NCI-H345 treated with DMSO at 0.1 percent for 48 hours (cell line): ENCODE results near the gene RHBDD1.
"Not testable (repeated sequence)": the region's sequence is repeated elsewhere in the genome, so short reads cannot be mapped to it uniquely, and the experiment has no call there.

ENCODE experiments used
- DNase-seq: peaks from one replicate; lab custom pipeline; 2025; ENCODE audit not compliant: unreplicated experiment; lab: John Stamatoyannopoulos, UW

The RHBDD1 gene

DNA sequence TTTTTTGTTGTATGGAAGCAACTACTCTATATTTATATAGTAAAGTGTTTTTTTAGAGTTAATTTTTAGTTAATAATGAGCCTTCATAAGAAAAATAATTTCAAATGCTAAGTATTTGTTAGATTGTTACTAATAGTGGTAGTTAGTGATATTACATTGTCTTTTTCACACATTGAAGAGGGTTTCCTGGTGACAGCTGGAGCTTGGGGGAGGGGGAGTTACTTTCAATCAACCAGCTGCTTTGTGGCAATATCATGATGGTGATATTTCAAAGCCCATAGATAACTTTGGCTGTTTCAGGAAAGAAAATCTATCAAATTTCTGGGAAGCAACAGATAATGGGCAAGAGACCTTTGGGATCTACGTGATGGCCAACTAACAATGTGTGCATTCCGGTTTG is 4.1 kb downstream of the RHBDD1 start:
- no peak for DNase-seq

GRCh38 chr2:226843001-226843400 is 7.1 kb downstream of the RHBDD1 start:
- DNase-seq: not testable (repeated sequence)

- no peak for DNase-seq
Observed at GRCh38 chr2:226845386-226846116, 9.7 kb downstream of the RHBDD1 start.

- no peak for DNase-seq
Observed at GRCh38 chr2:226847090-226847489, 11.2 kb downstream of the RHBDD1 start.

- DNase-seq: no peak
Observed at GRCh38 chr2:226847511-226847910, 11.7 kb downstream of the RHBDD1 start.

DNA sequence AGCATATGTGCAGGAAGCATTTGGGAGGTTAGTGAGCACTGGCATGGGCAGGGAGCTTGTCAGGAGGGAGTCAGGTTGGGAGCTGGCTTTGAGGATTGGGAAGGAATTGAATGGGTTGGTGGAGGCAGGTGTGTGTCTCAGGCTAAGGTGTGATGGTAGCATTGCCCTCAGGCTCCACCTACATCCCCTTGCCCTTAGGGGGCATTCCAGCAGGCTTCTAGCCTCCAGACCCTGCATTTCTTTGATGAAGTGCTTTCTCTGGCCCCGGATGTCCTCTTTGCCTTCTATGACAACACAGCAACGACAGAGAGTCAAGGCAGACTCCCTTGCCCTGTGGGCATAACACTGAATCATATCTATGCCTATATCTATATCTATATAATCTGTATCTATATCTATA is 13.5 kb downstream of the RHBDD1 start:
- no peak for DNase-seq

DNA sequence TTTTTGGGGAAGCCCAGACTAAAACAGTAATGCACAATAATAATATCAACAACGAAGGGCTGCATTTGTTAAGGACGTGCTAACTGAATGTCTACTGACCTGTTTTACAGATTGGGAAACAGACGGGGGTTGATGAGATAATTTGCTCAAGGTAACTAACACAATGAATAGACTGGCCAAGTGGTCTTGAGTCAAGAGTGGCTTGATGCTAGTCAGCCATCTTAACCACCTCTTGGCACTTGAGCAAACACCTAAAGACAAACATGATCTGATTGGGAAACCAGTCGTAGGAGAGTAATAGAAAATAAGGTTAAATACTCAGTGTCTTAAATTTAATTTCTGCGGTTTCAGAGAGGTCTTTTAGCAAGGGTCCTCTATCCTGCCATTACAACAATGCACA is 14.2 kb downstream of the RHBDD1 start:
- DNase-seq: no peak

DNA sequence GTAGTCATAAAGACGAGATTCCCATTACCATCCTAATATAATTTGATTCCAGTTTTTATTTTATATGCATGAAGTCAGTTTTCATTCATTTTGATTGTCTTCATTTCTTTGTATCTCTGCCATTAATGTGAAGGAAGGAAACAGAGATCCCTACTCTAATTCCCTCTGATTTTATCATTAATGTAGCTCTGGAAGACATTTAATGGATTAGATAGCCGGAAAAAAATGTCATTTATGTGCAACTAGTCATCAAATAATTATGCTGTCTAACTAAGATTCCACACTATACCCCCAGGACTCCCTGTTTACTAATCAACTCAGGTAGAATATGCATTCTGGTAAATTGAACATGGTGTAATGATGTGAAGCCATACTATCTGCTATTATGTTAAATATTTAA is 19.9 kb downstream of the RHBDD1 start:
- no peak for DNase-seq

- DNase-seq: no peak
Observed at GRCh38 chr2:226860087-226860486, 24.2 kb downstream of the RHBDD1 start.

DNA sequence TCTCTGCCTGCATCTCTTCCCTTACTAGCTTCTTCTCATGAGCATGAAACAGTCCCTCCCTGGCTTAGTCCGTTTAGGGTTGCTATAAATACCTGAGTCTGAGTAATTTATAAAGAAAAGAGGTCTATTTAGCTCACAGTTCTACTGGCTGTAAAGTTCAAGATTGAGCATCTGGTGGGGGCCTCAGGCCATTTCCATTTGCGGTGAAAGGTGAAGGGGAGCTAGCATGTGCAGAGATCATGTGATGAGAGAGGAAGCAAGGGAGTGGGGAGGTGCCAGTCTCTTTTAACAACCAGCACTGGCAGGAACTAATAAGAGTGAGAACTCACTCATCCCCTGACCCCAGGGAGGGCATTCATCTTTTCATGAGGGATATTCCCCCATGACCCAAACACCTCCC is 26.8 kb downstream of the RHBDD1 start:
- DNase-seq: no peak

GRCh38 chr2:226865273-226865672 is 29.4 kb downstream of the RHBDD1 start:
- DNase-seq: no peak

GRCh38 chr2:226865710-226866109 is 29.9 kb downstream of the RHBDD1 start:
- DNase-seq: no peak

- DNase-seq: no peak
Observed at GRCh38 chr2:226868331-226869162, 32.7 kb downstream of the RHBDD1 start.

- no peak for DNase-seq
Observed at GRCh38 chr2:226869371-226869770, 33.5 kb downstream of the RHBDD1 start.

GRCh38 chr2:226873051-226873620 is 37.3 kb downstream of the RHBDD1 start:
- DNase-seq: no peak

GRCh38 chr2:226873826-226874225 is 38.0 kb downstream of the RHBDD1 start:
- no peak for DNase-seq

- no peak for DNase-seq
Observed at GRCh38 chr2:226874749-226875148, 38.9 kb downstream of the RHBDD1 start.

DNA sequence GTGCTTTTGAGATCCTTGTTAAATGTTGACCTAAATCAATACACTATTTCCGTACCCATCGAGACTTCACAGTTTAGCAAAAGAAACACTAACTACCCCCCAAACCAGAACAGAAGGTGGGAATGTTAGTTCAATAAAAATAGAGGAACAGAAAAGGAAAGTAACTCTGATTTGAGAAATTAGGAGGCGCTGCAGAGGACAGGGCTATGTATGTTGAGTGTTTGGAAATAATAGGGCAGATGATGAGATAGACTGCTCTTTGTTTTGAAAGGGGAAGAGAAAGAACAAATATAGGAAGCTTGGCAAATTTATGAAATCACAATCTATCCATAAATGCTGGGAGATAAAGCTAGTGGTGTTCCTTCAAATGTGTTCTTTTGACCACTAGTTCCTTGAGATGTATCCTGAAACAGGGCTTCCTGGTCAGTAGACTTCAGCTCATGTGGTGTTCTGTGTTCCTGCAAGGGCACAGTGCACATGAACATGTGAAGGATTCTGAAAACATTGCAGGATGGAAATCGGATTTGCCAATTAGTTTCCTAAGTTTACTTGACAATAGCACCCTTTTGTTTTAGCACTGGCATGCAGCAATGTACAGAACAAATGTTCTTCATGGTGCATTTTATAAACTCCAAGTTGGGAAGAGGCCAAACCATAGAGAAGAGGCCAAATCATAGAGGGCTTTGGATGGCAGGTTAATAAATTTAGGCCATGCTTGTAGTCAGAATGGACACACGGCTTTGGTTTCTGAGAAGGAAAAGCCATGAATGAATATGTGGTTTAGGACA is 39.8 kb downstream of the RHBDD1 start:
- DNase-seq: no peak

GRCh38 chr2:226877491-226877890 is 41.6 kb downstream of the RHBDD1 start:
- DNase-seq: no peak

GRCh38 chr2:226881287-226881686 is 45.4 kb downstream of the RHBDD1 start:
- DNase-seq: no peak

- DNase-seq: no peak
Observed at GRCh38 chr2:226882606-226883005, 46.8 kb downstream of the RHBDD1 start.
